Left cardiac atrium (tissue), 4 donors: ENCODE measurements around the gene SLC4A2. TPM values are rescaled to one million over a fixed set of nuclear protein-coding genes. Genes with fewer than 3 reads are reported as not detected.

Experiments used
- ATAC-seq, 2 donors: fragments of 200-7000 bp; cut with Tn5 transposase; one replicate each; pipeline ENCODE4 v1.9.1; 2020; ENCODE audit warnings: mild to moderate bottlenecking in 2 of 2, moderate library complexity in 2 of 2
- DNase-seq: peaks from one replicate; pipeline ENCODE4 v3.0.0-alpha.2; 2020
- intact Hi-C, 2 donors: fragments of 100-400 bp; cut with DNase I; formaldehyde crosslinking; loops; one replicate each; pipeline versions ENCODE4 v1.14.1 to v1.15.1; 2022 to 2023
- total RNA-seq, 2 donors: library from RNA; stranded (reverse); fragmentation: NEBNext Ultra II Directional; extraction: Animal tissue kit (Norgen Biotek cat#: 25700); gene quantifications; one replicate each; pipeline ENCODE4 v1.2.1, GENCODE V29; 2021
- donor health status: DM: no; HTN: yes; CAD: no.
- donor health status: DM: no; HTN: yes; CAD: no; lungs with severe emphysema.
- donor health status: DM: yes; HTN: yes; CAD: no.
- donor health status: Dilated cardiomyopathy.

Gene SLC4A2
- total RNA-seq, 2 donors from 2014 or later = 71.6 to 107 TPM

- DNase-seq (no peak), ATAC-seq (no peak)
- intact Hi-C loops = no loop called here
Measured at GRCh38 chr7:151071032-151071866, 11.9 kb downstream of the SLC4A2 start.

GRCh38 chr7:151073990-151074389, 14.6 kb downstream of the SLC4A2 start:
- ATAC-seq = no peak
- intact Hi-C loops = no loop called here
- no peak for DNase-seq

- ATAC-seq (no peak), DNase-seq (no peak)
- intact Hi-C loops = no loop called here
Measured at GRCh38 chr7:151074817-151075661, 15.7 kb downstream of the SLC4A2 start.

GRCh38 chr7:151075662-151075971, 16.2 kb downstream of the SLC4A2 start:
- ATAC-seq (no peak), DNase-seq (no peak)
- intact Hi-C loops = no loop called here

GRCh38 chr7:151075978-151076426, 16.6 kb downstream of the SLC4A2 start:
- DNase-seq = no peak
- intact Hi-C loops = no loop called here
- ATAC-seq = no peak

GRCh38 chr7:151076863-151077704, 17.7 kb downstream of the SLC4A2 start:
- intact Hi-C loops = no loop called here
- DNase-seq = no peak
- ATAC-seq = no peak

GRCh38 chr7:151077705-151078232, 18.4 kb downstream of the SLC4A2 start:
- DNase-seq = no peak
- intact Hi-C loops = no loop called here

GRCh38 chr7:151078233-151079040, 19.0 kb downstream of the SLC4A2 start:
- intact Hi-C loops = no loop called here
- ATAC-seq (no peak), DNase-seq (no peak)

More at GRCh38 chr7:151077705-151078232, 18.4 kb downstream of the SLC4A2 start:
- no peak for ATAC-seq

GRCh38 chr7:151079199-151079910, 20.0 kb downstream of the SLC4A2 start:
- DNase-seq (no peak), ATAC-seq (no peak)
- intact Hi-C loops = no loop called here

GRCh38 chr7:151080067-151080521, 20.7 kb downstream of the SLC4A2 start:
- intact Hi-C loops = no loop called here
- ATAC-seq = peak; percentile 7 to 9
- DNase-seq = no peak

- ATAC-seq (peak; percentile 82 to 85), DNase-seq (peak; percentile 94)
- intact Hi-C loops = no loop called here
Measured at GRCh38 chr7:151080522-151081169, 21.3 kb downstream of the SLC4A2 start, which contains the start of gene FASTK. Gene FASTK, minus strand, starts transcription at chr7:151080809. Its CDS starts 43 bp downstream, at chr7:151080766.

- ATAC-seq = peak; percentile 2 to 21
- no peak for DNase-seq
- intact Hi-C loops = no loop called here
Measured at GRCh38 chr7:151081170-151082101, 22.0 kb downstream of the SLC4A2 start.

GRCh38 chr7:151082141-151083070, 23.0 kb downstream of the SLC4A2 start:
- no peak for DNase-seq

GRCh38 chr7:151083071-151083823, 23.9 kb downstream of the SLC4A2 start, which contains the start of gene TMUB1:
Gene TMUB1, minus strand, starts transcription at chr7:151083493. Its CDS starts 930 bp downstream, at chr7:151082563.
- ATAC-seq (peak; percentile 15 to 39), DNase-seq (peak; percentile 89)
- intact Hi-C loops = no loop called here

More at GRCh38 chr7:151082141-151083070, 23.0 kb downstream of the SLC4A2 start:
- intact Hi-C loops = no loop called here
- no peak for ATAC-seq
